Adrenal gland (tissue), 5 donors: ENCODE measurements around the gene IPCEF1.

ENCODE experiments used
- POLR2A ChIP-seq, 2 donors: fragments of 450-650 bp; IDR thresholded peaks; one replicate each; pipeline ENCODE4 v1.6.1; 2017; ENCODE audit warnings: antibody characterized with exemption in 2 of 2, mild to moderate bottlenecking in 2 of 2, moderate library complexity in 1 of 2
- TF ChIP-seq, protein P1 (sequence below), 6 experiments: fragments of 450-650 bp in 4 of 6; fragments of 200-600 bp in 2 of 6; sonication (generic) in 1 of 6; IDR thresholded peaks; 1 replicate in 5 of 6; 2 replicates in 1 of 6; pipeline versions ENCODE4 v1.5.1 to v1.8.0; 2016 to 2021; ENCODE audit warnings: antibody characterized with exemption in 6 of 6, mild to moderate bottlenecking in 2 of 6, moderate library complexity in 1 of 6
- donor health status: DM: no; HTN: no; CAD: no.

DNA sequence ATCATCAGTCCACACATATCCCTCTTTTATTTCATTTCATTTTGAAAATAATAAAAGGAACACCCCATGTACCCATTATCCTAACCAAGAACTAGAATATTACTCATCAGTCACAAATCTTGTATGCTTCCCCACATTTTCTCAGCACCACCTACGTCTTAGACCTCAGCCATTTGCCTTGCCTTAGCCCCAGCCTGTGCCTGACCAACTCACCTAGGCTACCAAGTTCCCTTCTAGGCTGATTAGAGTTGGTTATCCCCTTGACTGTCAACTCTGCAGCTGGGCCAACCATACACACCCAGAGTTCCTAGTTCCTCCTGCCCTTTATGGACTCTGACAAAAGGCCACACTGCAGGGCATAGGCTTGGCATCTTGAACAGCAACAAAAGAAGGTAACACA, 33.4 kb upstream of the IPCEF1 start:
- TF ChIP-seq POLR2A (IDR thresholded peaks at IDR 0.05): no peak
- TF ChIP-seq, protein P1, sequence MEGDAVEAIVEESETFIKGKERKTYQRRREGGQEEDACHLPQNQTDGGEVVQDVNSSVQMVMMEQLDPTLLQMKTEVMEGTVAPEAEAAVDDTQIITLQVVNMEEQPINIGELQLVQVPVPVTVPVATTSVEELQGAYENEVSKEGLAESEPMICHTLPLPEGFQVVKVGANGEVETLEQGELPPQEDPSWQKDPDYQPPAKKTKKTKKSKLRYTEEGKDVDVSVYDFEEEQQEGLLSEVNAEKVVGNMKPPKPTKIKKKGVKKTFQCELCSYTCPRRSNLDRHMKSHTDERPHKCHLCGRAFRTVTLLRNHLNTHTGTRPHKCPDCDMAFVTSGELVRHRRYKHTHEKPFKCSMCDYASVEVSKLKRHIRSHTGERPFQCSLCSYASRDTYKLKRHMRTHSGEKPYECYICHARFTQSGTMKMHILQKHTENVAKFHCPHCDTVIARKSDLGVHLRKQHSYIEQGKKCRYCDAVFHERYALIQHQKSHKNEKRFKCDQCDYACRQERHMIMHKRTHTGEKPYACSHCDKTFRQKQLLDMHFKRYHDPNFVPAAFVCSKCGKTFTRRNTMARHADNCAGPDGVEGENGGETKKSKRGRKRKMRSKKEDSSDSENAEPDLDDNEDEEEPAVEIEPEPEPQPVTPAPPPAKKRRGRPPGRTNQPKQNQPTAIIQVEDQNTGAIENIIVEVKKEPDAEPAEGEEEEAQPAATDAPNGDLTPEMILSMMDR (IDR thresholded peaks at IDR 0.05): no peak
